HG02588 (cell line): ENCODE results near the gene WDFY4.

Experiments used
- ATAC-seq: cut with Tn5 transposase; IDR thresholded peaks from one replicate; pipeline ENCODE4 v1.9.1; 2021; ENCODE audit warnings: mild to moderate bottlenecking, moderate library complexity; ENCODE audit not compliant: unreplicated experiment

Gene WDFY4

GRCh38 chr10:48839809-48840679 lies 155.4 kb downstream of the WDFY4 start:
- ATAC-seq = no peak

GRCh38 chr10:48842231-48842630 lies 157.6 kb downstream of the WDFY4 start:
- no peak for ATAC-seq

GRCh38 chr10:48843198-48843597 lies 158.5 kb downstream of the WDFY4 start:
- ATAC-seq = no peak

GRCh38 chr10:48844616-48845015 lies 159.9 kb downstream of the WDFY4 start:
- no peak for ATAC-seq

- ATAC-seq = no peak
Observed at GRCh38 chr10:48845512-48845911, 160.8 kb downstream of the WDFY4 start.

GRCh38 chr10:48847691-48848090 lies 163.0 kb downstream of the WDFY4 start:
- ATAC-seq = no peak

- no peak for ATAC-seq
Observed at GRCh38 chr10:48856855-48857254, 172.2 kb downstream of the WDFY4 start.

GRCh38 chr10:48872234-48872633 lies 187.6 kb downstream of the WDFY4 start:
- ATAC-seq = no peak

GRCh38 chr10:48878091-48878490 lies 193.4 kb downstream of the WDFY4 start:
- no peak for ATAC-seq

- ATAC-seq = no peak
Observed at GRCh38 chr10:48879451-48879850, 194.8 kb downstream of the WDFY4 start.

GRCh38 chr10:48880016-48880705 lies 195.5 kb downstream of the WDFY4 start:
- no peak for ATAC-seq

GRCh38 chr10:48881937-48882336 lies 197.3 kb downstream of the WDFY4 start:
- no peak for ATAC-seq

- no peak for ATAC-seq
Observed at GRCh38 chr10:48882881-48883280, 198.2 kb downstream of the WDFY4 start.

GRCh38 chr10:48883701-48884100 lies 199.0 kb downstream of the WDFY4 start:
- ATAC-seq = no peak

- no peak for ATAC-seq
Observed at GRCh38 chr10:48884179-48885045, 199.7 kb downstream of the WDFY4 start.

- no peak for ATAC-seq
Observed at GRCh38 chr10:48885376-48885775, 200.7 kb downstream of the WDFY4 start.

- ATAC-seq = no peak
Observed at GRCh38 chr10:48887982-48888381, 203.3 kb downstream of the WDFY4 start.

GRCh38 chr10:48890888-48891850 lies 206.5 kb downstream of the WDFY4 start:
- ATAC-seq = no peak

- ATAC-seq = no peak
Observed at GRCh38 chr10:48894911-48895802, 210.5 kb downstream of the WDFY4 start.
